Fibroblast of the aortic adventitia (primary cell): ENCODE results near the gene GTF2A1. TPM values are rescaled to one million over a fixed set of nuclear protein-coding genes. Genes with fewer than 3 reads are reported as not detected.
"Not testable (repeated sequence)": the region's sequence is repeated elsewhere in the genome, so short reads cannot be mapped to it uniquely, and the experiment has no call there.

Experiments used
- DNase-seq: peaks from one replicate; pipeline ENCODE4 v3.0.0-alpha.2; 2010; ENCODE audit warnings: low read depth
- H3K4me3 ChIP-seq: 2 replicates; pipeline ENCODE4 v1.5.1; 2011; ENCODE audit warnings: low read depth, mild to moderate bottlenecking, control low read depth, low read length, moderate library complexity
- CTCF ChIP-seq: IDR thresholded peaks from 2 replicates; pipeline ENCODE4 v1.5.1; 2011; ENCODE audit warnings: mild to moderate bottlenecking, low read length, control low read depth, inconsistent platforms; ENCODE audit not compliant: insufficient read depth
- total RNA-seq: library from RNA; depleted of rRNA; stranded (reverse); fragments of >200 nt; gene quantifications from 2 replicates; pipeline ENCODE4 v1.2.3, GENCODE V29; 2012; ENCODE audit warnings: low replicate concordance

The GTF2A1 gene
- total RNA-seq, 1 donor, result 39.9 TPM

DNA sequence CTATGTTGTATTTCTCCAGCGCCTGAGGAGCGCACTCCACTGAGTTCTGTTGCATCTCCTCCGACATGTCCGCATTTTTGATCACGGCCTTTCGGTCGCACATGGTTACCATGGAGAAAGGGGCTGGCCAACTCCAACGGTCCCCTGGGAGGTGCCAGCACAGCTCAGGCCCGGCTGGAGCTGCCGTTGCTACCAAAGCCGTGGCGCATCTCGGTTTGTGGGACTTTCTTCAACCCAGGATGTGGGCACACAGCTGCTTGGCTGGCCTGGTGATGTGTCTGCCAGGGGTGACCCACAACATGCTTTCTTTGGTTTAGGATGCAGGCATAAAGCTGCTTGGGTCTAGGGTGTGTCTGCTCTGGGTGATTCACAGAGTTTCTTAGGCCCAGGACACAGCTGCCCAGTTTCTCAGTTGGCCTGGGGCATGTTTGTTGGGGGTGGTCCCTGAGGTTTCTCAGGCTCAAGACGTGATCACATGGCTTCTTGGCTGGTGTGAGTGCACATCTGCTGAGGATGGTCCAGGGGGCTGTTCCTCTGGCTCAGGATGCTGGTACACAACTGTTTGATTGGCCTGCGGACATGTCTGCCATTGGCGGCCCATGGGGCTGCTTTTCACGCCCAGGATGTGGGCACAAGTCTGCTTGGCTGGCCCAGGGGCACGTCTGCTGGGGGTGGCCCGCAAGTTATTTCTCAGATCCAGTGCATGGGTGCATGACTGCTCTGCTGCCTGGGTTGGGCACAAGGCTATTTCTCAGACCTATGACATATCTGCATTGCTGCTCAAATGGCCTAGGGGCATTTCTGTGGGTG, 25.9 kb upstream of the GTF2A1 start:
- H3K4me3 ChIP-seq, result no peak overlapping the region
- no peak for TF ChIP-seq CTCF
- no peak for DNase-seq

DNA sequence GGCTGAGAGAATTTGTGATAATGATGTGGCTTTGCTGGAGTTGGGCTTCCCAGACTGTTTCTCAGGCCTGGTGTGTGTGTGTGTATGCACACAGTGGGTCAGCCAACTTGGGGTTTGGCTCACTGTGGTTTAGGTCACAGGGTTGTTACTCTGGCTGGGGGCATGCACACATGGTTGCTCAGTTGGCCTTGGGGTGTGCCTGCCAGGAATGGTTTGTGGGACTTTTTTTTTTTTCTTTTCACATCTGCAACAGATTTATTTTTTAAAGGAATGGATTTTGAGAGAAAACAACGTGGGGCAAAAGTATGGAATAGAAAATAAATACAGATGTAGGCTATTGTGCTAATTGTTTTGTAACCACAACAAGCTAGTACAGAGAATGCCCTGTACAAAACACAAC, 25.0 kb upstream of the GTF2A1 start:
- no peak for DNase-seq
- no peak for TF ChIP-seq CTCF

DNA sequence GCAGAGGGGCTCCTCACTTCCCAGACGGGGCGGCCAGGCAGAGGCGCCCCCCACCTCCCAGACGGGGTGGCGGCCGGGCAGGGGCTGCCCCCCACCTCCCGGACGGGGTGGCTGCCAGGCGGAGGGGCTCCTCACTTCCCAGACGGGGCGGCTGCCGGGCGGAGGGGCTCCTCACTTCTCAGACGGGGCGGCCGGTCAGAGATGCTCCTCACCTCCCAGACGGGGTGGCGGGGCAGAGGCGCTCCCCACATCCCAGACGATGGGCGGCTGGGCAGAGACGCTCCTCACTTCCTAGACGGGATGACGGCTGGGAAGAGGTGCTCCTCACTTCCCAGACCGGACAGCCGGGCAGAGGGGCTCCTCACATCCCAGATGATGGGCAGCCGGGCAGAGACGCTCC, 23.7 kb upstream of the GTF2A1 start:
- H3K4me3 ChIP-seq, DNase-seq: not testable (repeated sequence)

More for the DNA sequence above, 25.0 kb upstream of the GTF2A1 start:
- no peak overlapping the region for H3K4me3 ChIP-seq

GRCh38 chr14:81243499-81243898, 22.7 kb upstream of the GTF2A1 start:
- TF ChIP-seq CTCF, result no peak

DNA sequence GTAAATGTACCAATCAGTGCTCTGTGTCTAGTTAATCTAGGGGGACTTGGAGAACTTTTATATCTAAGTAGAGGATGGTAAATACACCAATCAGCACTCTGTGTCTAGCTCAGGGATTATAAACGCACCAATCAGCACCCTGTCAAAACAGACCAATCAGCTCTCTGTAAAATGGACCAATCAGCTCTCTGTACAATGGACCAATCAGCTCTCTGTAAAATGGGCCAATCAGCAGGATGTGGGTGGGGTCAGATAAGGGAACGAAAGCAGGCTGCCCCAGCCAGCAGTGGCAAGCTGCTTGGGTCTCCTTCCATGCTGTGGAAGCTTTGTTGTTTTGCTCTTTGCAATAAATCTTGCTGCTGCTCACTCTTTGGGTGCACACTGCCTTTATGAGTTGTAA, 16.1 kb upstream of the GTF2A1 start:
- not testable (repeated sequence) for H3K4me3 ChIP-seq, DNase-seq

More at GRCh38 chr14:81243499-81243898, 22.7 kb upstream of the GTF2A1 start:
- H3K4me3 ChIP-seq, result no peak overlapping the region
- DNase-seq, result no peak

GRCh38 chr14:81236138-81236537, 15.4 kb upstream of the GTF2A1 start:
- TF ChIP-seq CTCF, result no peak
- no peak overlapping the region for H3K4me3 ChIP-seq
- DNase-seq, result no peak

- no peak overlapping the region for H3K4me3 ChIP-seq
- no peak for DNase-seq
- no peak for TF ChIP-seq CTCF
Measured at GRCh38 chr14:81235096-81235495, 14.3 kb upstream of the GTF2A1 start.

DNA sequence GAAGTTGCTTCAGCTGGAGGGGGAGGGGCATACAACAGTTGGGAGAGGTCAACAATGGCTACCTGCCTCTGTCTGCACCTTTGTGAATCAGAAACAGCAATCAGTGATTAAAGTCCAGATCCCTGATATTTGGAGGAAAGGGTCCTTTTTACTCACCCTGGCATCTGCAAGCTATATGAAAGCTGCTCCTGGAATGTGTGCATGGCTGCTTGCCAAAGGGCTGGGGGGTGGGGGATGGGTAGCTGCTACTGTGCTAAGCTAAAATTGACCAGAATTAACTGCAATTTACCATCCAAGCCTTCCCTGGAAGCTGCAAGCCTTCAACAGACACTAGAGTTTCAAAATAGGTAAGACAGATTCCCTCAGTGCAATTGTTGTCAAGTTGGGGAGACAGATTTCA, 13.5 kb upstream of the GTF2A1 start:
- no peak for DNase-seq
- TF ChIP-seq CTCF, result no peak
- H3K4me3 ChIP-seq, result no peak overlapping the region
